Right atrium auricular region (tissue), 2 donors: ENCODE measurements around the gene ACTL8. TPM values are rescaled to one million over a fixed set of nuclear protein-coding genes. Genes with fewer than 3 reads are reported as not detected.
"Not testable (repeated sequence)": the region's sequence is repeated elsewhere in the genome, so short reads cannot be mapped to it uniquely, and the experiment has no call there.

Source experiments
- DNase-seq: peaks from one replicate; pipeline ENCODE4 v3.0.0-alpha.2; 2019; ENCODE audit warnings: low spot score
- H3K27ac ChIP-seq, 2 donors: fragments of 200-600 bp; sonication (generic); 1 replicate in 1 of 2; 2 replicates in 1 of 2; pipeline ENCODE4 v1.5.1; 2016 to 2019
- H3K27me3 ChIP-seq, 2 donors: fragments of 200-600 bp; sonication (generic); one replicate each; pipeline versions ENCODE4 v1.5.1 to v1.6.0; 2017 to 2019
- H3K36me3 ChIP-seq: fragments of 200-600 bp; sonication (generic); one replicate; pipeline ENCODE4 v1.5.1; 2016
- H3K4me1 ChIP-seq, 2 donors: fragments of 200-600 bp; sonication (generic); one replicate each; pipeline versions ENCODE4 v1.5.1 to v1.6.0; 2017 to 2019
- H3K4me3 ChIP-seq, 2 donors: fragments of 200-600 bp; sonication (generic); 1 replicate in 1 of 2; 2 replicates in 1 of 2; pipeline ENCODE4 v1.5.1; 2017 to 2019; ENCODE audit warnings: mild to moderate bottlenecking in 1 of 2, moderate library complexity in 1 of 2
- H3K9me3 ChIP-seq, 2 donors: fragments of 200-600 bp; sonication (generic); one replicate each; pipeline ENCODE4 v1.5.1; 2019
- total RNA-seq, 2 donors: library from RNA; depleted of rRNA; stranded (reverse); fragments of >200 nt; gene quantifications; one replicate each; pipeline ENCODE4 v1.1.0, GENCODE V29; 2016
- TF ChIP-seq, protein P1 (sequence below), 2 donors: fragments of 200-600 bp; sonication (generic); IDR thresholded peaks; one replicate each; pipeline ENCODE4 v1.5.1; 2019; ENCODE audit warnings: antibody characterized with exemption in 2 of 2

Gene ACTL8
- total RNA-seq, 2 donors from 2014 or later = not detected

DNA sequence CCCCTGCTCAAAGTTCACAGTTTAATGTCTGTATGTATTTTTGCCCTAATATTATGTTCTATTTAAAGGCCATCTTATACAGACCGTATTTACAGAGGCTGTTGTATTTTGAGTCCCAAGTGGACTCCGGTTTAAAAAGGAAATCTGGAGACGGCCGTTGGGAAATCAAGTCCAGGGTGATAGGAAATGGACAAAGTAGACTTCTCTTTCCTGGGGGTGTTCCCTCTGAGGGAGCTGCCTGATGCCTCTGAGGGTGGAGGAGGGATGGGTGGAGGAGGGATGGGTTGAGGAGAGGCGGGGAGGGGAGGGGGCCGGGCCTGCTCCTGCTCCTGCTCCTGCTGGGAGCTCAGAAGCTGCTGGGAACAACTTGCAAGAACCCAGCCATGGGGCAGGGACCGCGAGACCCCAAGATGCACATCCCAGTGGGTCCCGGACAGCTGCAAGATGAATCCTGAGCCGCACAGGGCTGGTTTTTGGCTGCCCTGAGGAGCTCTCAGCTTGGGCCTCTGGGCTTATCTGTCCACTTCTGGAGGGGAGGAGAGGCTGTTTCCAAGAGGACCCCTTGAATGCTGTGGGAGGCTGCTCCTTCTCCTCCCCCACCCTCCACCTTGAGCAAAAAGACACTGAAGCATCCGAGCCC lies 12.0 kb upstream of the ACTL8 start:
- H3K4me3 ChIP-seq = no peak overlapping the region
- H3K36me3 ChIP-seq = no peaks in the 10 kb centered on the region
- DNase-seq = no peak
- TF ChIP-seq, protein P1, sequence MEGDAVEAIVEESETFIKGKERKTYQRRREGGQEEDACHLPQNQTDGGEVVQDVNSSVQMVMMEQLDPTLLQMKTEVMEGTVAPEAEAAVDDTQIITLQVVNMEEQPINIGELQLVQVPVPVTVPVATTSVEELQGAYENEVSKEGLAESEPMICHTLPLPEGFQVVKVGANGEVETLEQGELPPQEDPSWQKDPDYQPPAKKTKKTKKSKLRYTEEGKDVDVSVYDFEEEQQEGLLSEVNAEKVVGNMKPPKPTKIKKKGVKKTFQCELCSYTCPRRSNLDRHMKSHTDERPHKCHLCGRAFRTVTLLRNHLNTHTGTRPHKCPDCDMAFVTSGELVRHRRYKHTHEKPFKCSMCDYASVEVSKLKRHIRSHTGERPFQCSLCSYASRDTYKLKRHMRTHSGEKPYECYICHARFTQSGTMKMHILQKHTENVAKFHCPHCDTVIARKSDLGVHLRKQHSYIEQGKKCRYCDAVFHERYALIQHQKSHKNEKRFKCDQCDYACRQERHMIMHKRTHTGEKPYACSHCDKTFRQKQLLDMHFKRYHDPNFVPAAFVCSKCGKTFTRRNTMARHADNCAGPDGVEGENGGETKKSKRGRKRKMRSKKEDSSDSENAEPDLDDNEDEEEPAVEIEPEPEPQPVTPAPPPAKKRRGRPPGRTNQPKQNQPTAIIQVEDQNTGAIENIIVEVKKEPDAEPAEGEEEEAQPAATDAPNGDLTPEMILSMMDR (IDR thresholded peaks at IDR 0.05) = no peak
- H3K4me1 ChIP-seq = peaks cover 0 to 7% of the 10 kb centered on the region in 2 donors
- H3K27me3 ChIP-seq = no peaks in the 10 kb centered on the region
- H3K9me3 ChIP-seq = no peaks in the 10 kb centered on the region
- no peak overlapping the region for H3K27ac ChIP-seq

DNA sequence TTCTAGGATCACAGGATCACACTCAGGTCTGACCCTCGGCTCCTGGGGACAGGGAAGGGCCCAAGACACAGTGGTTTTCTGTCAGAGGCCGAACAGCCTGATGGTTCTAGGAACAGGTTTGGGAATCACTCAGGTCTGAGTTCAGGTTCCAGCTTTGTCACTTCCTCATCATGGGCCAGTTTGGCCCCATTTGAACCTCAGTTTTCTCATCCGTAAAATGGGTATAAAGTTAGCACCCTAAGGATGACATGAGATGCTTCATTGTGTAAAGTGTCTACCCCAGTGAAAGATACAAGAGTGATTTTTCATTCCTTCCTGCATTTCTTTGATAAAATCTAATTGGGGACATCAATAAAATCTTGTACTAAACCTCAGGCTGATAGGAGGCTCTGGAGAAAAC lies 11.2 kb upstream of the ACTL8 start:
- no peak for DNase-seq
- H3K27ac ChIP-seq = no peak overlapping the region
- TF ChIP-seq, protein P1 (IDR thresholded peaks at IDR 0.05) = no peak
- H3K9me3 ChIP-seq = no peaks in the 10 kb centered on the region
- H3K4me1 ChIP-seq = peaks cover 0 to 7% of the 10 kb centered on the region in 2 donors
- no peaks in the 10 kb centered on the region for H3K36me3 ChIP-seq
- no peaks in the 10 kb centered on the region for H3K27me3 ChIP-seq
- no peak overlapping the region for H3K4me3 ChIP-seq

DNA sequence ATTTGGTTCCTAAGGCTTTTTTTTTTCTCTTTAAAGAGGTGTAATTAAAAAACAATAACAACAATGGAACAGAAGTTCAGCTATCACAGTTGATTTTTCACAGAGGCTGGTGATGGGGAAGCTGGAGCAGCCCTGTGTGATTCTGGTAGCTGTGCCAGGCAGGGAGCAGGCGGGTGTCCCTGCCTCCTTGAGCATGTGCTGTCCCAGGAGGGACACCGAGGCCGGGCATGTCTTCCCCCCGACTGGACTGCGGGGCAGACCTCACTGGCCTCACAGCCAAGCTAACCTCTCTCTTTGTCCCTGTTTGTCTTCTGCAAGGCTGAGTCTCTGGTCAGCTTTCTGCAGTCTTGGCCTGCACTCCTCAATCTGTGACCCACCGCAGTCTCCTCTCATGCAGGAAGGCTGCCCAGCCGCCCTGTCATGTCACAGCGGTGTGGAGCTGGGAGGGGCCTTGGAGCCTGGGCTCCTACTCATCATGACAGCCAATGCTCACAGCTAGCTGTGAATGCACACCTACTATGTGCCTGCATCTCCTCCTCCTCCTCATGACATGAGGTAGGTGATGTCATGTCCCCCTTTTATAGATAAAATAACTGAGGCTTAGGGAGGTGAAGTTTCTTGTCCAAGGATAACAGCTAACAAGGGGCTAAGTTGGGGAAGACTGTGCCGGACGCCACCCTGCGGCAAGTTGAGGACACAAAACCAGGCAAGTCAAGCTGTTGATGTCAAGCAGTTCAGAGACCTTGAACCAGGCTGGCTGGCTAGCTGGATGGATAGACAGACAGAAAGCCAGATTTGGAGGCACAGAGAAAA lies 10.3 kb upstream of the ACTL8 start:
- TF ChIP-seq, protein P1 (IDR thresholded peaks at IDR 0.05) = no peak
- Histone ChIP-seq H3K27ac (no peak overlapping the region), H3K4me1 (peaks cover 0 to 7% of the 10 kb centered on the region in 2 donors), H3K4me3 (no peak overlapping the region), H3K27me3 (no peaks in the 10 kb centered on the region), H3K36me3 (no peaks in the 10 kb centered on the region), H3K9me3 (no peaks in the 10 kb centered on the region)
- DNase-seq = no peak

DNA sequence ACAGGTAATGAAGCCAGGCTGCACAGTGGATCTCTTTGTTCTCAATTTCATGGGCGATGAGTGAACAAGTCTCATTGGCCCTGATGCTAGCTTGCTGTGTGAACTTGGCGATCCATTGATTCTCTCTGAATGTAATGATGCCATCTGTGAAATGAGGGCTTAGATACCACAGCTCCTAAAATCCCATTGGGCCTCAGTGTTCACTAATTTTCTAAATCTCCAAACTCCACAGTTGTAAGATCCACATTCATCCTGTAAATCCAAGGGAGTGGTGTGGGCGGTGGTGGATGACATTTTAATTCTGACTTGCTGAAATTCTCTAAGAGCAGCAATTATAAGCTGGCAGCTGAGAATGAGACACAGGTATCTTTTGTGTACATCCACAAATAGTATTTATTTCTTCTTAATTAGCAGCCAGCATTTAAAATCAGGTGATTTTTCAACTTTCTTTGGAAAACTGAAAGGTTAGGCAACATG lies 9.6 kb upstream of the ACTL8 start:
- TF ChIP-seq, protein P1 (IDR thresholded peaks at IDR 0.05) = no peak
- H3K27ac ChIP-seq = no peak overlapping the region
- no peaks in the 10 kb centered on the region for H3K27me3 ChIP-seq
- H3K4me3 ChIP-seq = no peak overlapping the region
- H3K36me3 ChIP-seq = no peaks in the 10 kb centered on the region
- H3K4me1 ChIP-seq = peaks cover 0 to 7% of the 10 kb centered on the region in 2 donors
- H3K9me3 ChIP-seq = no peaks in the 10 kb centered on the region
- no peak for DNase-seq

DNA sequence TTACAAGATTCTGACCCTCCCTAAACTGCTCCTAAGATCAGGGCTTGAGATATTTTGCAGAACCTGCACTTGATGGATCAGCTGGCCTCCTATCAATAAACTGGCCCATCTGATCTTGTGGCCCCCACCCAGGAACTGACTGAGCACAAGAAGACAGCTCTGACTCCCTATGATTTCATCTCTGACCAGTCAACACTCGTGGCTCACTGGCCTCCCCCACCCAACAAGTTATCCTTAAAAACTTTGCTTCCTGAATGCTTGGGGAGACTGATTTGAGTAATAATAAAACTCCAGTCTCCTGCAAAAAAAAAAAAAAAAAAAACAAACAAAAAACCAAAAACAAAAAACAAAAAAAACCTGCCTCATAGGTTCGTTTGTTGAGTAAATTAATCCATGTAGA lies 8.9 kb upstream of the ACTL8 start:
- H3K27me3 ChIP-seq, H3K9me3 ChIP-seq, H3K4me3 ChIP-seq, H3K36me3 ChIP-seq, DNase-seq, H3K27ac ChIP-seq, H3K4me1 ChIP-seq: not testable (repeated sequence)

DNA sequence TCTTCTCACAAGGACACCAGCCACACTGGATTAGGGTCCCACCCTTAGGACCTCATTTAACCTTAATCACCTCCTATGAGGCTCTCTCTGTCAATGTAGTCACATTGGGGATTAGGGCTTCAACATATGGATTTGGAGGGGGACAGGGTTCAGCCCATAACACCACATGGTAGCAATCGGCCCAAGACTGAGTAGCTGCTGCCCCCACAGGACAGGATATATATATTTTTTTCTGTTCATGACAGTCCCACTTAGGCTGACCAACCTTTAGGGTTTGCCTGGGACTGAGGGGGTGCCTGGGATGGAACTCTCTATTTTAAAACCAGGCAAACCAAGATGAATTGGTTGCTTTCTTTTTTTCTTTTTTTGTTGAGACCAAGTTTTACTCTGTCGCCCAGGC lies 8.2 kb upstream of the ACTL8 start:
- Histone ChIP-seq H3K9me3 (no peaks in the 10 kb centered on the region), H3K36me3 (no peaks in the 10 kb centered on the region), H3K27ac (no peak overlapping the region), H3K4me1 (peaks cover 0 to 7% of the 10 kb centered on the region in 2 donors), H3K4me3 (no peak overlapping the region), H3K27me3 (no peaks in the 10 kb centered on the region)
- TF ChIP-seq, protein P1 (IDR thresholded peaks at IDR 0.05) = no peak
- DNase-seq = no peak
